H7 (cell line): ENCODE results near the gene RNF222. TPM values are rescaled to one million over a fixed set of nuclear protein-coding genes. Genes with fewer than 3 reads are reported as not detected.
"Not testable (repeated sequence)": the region's sequence is repeated elsewhere in the genome, so short reads cannot be mapped to it uniquely, and the experiment has no call there.

Experiments
- DNase-seq: peaks from one replicate; pipeline ENCODE4 v3.0.0; 2012
- H3K27me3 ChIP-seq: 2 replicates; pipeline ENCODE4 v1.6.0; 2011; ENCODE audit warnings: mild to moderate bottlenecking, low read length; ENCODE audit not compliant: control insufficient read depth, insufficient read depth
- H3K36me3 ChIP-seq: replicated peaks from 2 replicates; pipeline ENCODE4 v1.5.1; 2011; ENCODE audit warnings: low read length; ENCODE audit not compliant: control insufficient read depth, insufficient read depth
- H3K4me3 ChIP-seq: 2 replicates; pipeline ENCODE4 v1.5.1; 2011; ENCODE audit warnings: low read depth, mild to moderate bottlenecking, control low read depth, low read length, moderate library complexity; ENCODE audit not compliant: insufficient read depth
- total RNA-seq: library from RNA; depleted of rRNA; stranded (reverse); fragments of >200 nt; shearing (Covaris generic); gene quantifications from 2 replicates; pipeline ENCODE4 v1.2.3, GENCODE V29; 2014

RNF222 gene
- total RNA-seq, 1 experiment from 2014 or later: not detected

- H3K27me3 ChIP-seq: no peaks in the 10 kb centered on the region
- H3K4me3 ChIP-seq: no peak overlapping the region
- H3K36me3 ChIP-seq: peaks cover 37% of the 10 kb centered on the region
- DNase-seq: no peak
Observed at GRCh38 chr17:8380049-8380448, 17.6 kb downstream of the RNF222 start.

- peaks cover 37% of the 10 kb centered on the region for H3K36me3 ChIP-seq
- not testable (repeated sequence) for DNase-seq, H3K4me3 ChIP-seq, H3K27me3 ChIP-seq
Observed at GRCh38 chr17:8378117-8378516, 19.5 kb downstream of the RNF222 start.

GRCh38 chr17:8377422-8377821 is 20.2 kb downstream of the RNF222 start:
- Histone ChIP-seq H3K4me3 (no peak overlapping the region), H3K36me3 (peaks cover 37% of the 10 kb centered on the region), H3K27me3 (no peaks in the 10 kb centered on the region)
- DNase-seq: no peak

- DNase-seq: peak; percentile 99
- peak within 1 kb of the TSS; percentile 54 for H3K4me3 ChIP-seq
- H3K36me3 ChIP-seq: peaks cover 35% of the 10 kb centered on the region
- H3K27me3 ChIP-seq: no peaks in the 10 kb centered on the region
Observed at GRCh38 chr17:8376271-8377067, 21.2 kb downstream of the RNF222 start, which contains the start of gene KRABD2. TSS of gene KRABD2 (minus strand) at chr17:8376704.

- DNase-seq: peak; percentile 55
- H3K4me3 ChIP-seq: peak overlapping the region; percentile 54
- H3K27me3 ChIP-seq: no peaks in the 10 kb centered on the region
- H3K36me3 ChIP-seq: peaks cover 30% of the 10 kb centered on the region
Observed at GRCh38 chr17:8375738-8376259, 21.8 kb downstream of the RNF222 start.

- not testable (repeated sequence) for DNase-seq, H3K4me3 ChIP-seq, H3K27me3 ChIP-seq
- H3K36me3 ChIP-seq: peaks cover 17% of the 10 kb centered on the region
Observed at GRCh38 chr17:8373856-8374255, 23.8 kb downstream of the RNF222 start.

GRCh38 chr17:8372422-8372821 is 25.2 kb downstream of the RNF222 start:
- DNase-seq: no peak
- peaks cover 12% of the 10 kb centered on the region for H3K36me3 ChIP-seq
- no peak overlapping the region for H3K4me3 ChIP-seq
- H3K27me3 ChIP-seq: no peaks in the 10 kb centered on the region

- no peaks in the 10 kb centered on the region for H3K27me3 ChIP-seq
- H3K4me3 ChIP-seq: no peak overlapping the region
- peaks cover 9% of the 10 kb centered on the region for H3K36me3 ChIP-seq
- DNase-seq: no peak
Observed at GRCh38 chr17:8371786-8372185, 25.8 kb downstream of the RNF222 start.

- no peak overlapping the region for H3K4me3 ChIP-seq
- H3K36me3 ChIP-seq: peaks cover 10% of the 10 kb centered on the region
- H3K27me3 ChIP-seq: no peaks in the 10 kb centered on the region
- no peak for DNase-seq
Observed at GRCh38 chr17:8369944-8370343, 27.7 kb downstream of the RNF222 start.

GRCh38 chr17:8368193-8368592 is 29.4 kb downstream of the RNF222 start:
- Histone ChIP-seq H3K36me3 (peaks cover 10% of the 10 kb centered on the region), H3K4me3 (no peak overlapping the region), H3K27me3 (no peaks in the 10 kb centered on the region)
- no peak for DNase-seq

GRCh38 chr17:8366231-8366630 is 31.4 kb downstream of the RNF222 start:
- DNase-seq: no peak
- Histone ChIP-seq H3K36me3 (peaks cover 8% of the 10 kb centered on the region), H3K27me3 (no peaks in the 10 kb centered on the region), H3K4me3 (no peak overlapping the region)

- DNase-seq: no peak
- Histone ChIP-seq H3K4me3 (no peak overlapping the region), H3K36me3 (peaks cover 8% of the 10 kb centered on the region), H3K27me3 (no peaks in the 10 kb centered on the region)
Observed at GRCh38 chr17:8365143-8365542, 32.5 kb downstream of the RNF222 start.

GRCh38 chr17:8362651-8363332 is 34.8 kb downstream of the RNF222 start:
- no peak for DNase-seq
- Histone ChIP-seq H3K36me3 (0 out of 2 replicates have a peak, but pooled peaks cover 1% of the 10 kb centered on the region), H3K4me3 (no peak overlapping the region), H3K27me3 (no peaks in the 10 kb centered on the region)

- Histone ChIP-seq H3K27me3 (no peaks in the 10 kb centered on the region), H3K4me3 (no peak overlapping the region), H3K36me3 (0 out of 2 replicates have a peak, but pooled peaks cover 1% of the 10 kb centered on the region)
- DNase-seq: no peak
Observed at GRCh38 chr17:8360751-8361150, 36.9 kb downstream of the RNF222 start.

GRCh38 chr17:8360260-8360659 is 37.4 kb downstream of the RNF222 start:
- DNase-seq: no peak
- Histone ChIP-seq H3K36me3 (0 out of 2 replicates have a peak, but pooled peaks cover under 1% of the 10 kb centered on the region), H3K4me3 (no peak overlapping the region), H3K27me3 (no peaks in the 10 kb centered on the region)
